HAP-1 (cell line): ENCODE results near the gene SERPIND1.

ENCODE experiments used
- DNase-seq, 2 experiments: peaks; one replicate each; pipeline ENCODE4 v3.0.0-alpha.2; 2016 to 2020; ENCODE audit warnings: low spot score in 2 of 2
- H3K27me3 ChIP-seq: fragments of 250-450 bp; sonication (Bioruptor Pico); 2 replicates; pipeline ENCODE4 v1.5.1; 2020; ENCODE audit warnings: low read depth, mild to moderate bottlenecking, moderate library complexity
- H3K36me3 ChIP-seq: fragments of 250-450 bp; sonication (Bioruptor Pico); replicated peaks from 2 replicates; pipeline ENCODE4 v1.5.1; 2020; ENCODE audit warnings: mild to moderate bottlenecking
- H3K4me1 ChIP-seq: fragments of 250-450 bp; sonication (Bioruptor Pico); 2 replicates; pipeline ENCODE4 v1.5.1; 2020; ENCODE audit warnings: mild to moderate bottlenecking
- H3K4me3 ChIP-seq: fragments of 250-450 bp; sonication (Bioruptor Pico); 2 replicates; pipeline ENCODE4 v1.5.1; 2020; ENCODE audit warnings: mild to moderate bottlenecking, moderate library complexity
- H3K9me3 ChIP-seq: fragments of 250-450 bp; sonication (Bioruptor Pico); 2 replicates; pipeline ENCODE4 v1.5.1; 2020; ENCODE audit warnings: mild to moderate bottlenecking, moderate library complexity
- in situ Hi-C: fragments of 300-500 bp; cut with MboI; formaldehyde crosslinking; loops from 3 replicates; pipeline ENCODE4 v1.14.3; 2020; ENCODE audit warnings: low sequenced_read_pairs, inconsistent platforms, mixed read lengths

SERPIND1 gene

GRCh38 chr22:20775342-20775895 is 1.5 kb downstream of the SERPIND1 start:
- Histone ChIP-seq H3K9me3 (no peaks in the 10 kb centered on the region), H3K4me3 (no peak overlapping the region), H3K4me1 (no peaks in the 10 kb centered on the region), H3K27me3 (no peaks in the 10 kb centered on the region), H3K36me3 (no peaks in the 10 kb centered on the region)
- DNase-seq: no peak
- in situ Hi-C loops: no loop called here

- no peaks in the 10 kb centered on the region for H3K9me3 ChIP-seq
- no peaks in the 10 kb centered on the region for H3K36me3 ChIP-seq
- no peak overlapping the region for H3K4me3 ChIP-seq
- no peak for DNase-seq
- in situ Hi-C loops: no loop called here
- no peaks in the 10 kb centered on the region for H3K27me3 ChIP-seq
- H3K4me1 ChIP-seq: no peaks in the 10 kb centered on the region
Observed at GRCh38 chr22:20776624-20777405, 2.9 kb downstream of the SERPIND1 start.

- Histone ChIP-seq H3K4me1 (no peaks in the 10 kb centered on the region), H3K9me3 (no peaks in the 10 kb centered on the region), H3K4me3 (no peak overlapping the region), H3K36me3 (no peaks in the 10 kb centered on the region), H3K27me3 (no peaks in the 10 kb centered on the region)
- in situ Hi-C loops: no loop called here
- no peak for DNase-seq
Observed at GRCh38 chr22:20777420-20778177, 3.7 kb downstream of the SERPIND1 start.

GRCh38 chr22:20779014-20779817 is 5.3 kb downstream of the SERPIND1 start:
- no peaks in the 10 kb centered on the region for H3K36me3 ChIP-seq
- DNase-seq: no peak
- no peaks in the 10 kb centered on the region for H3K9me3 ChIP-seq
- H3K27me3 ChIP-seq: no peaks in the 10 kb centered on the region
- H3K4me1 ChIP-seq: no peaks in the 10 kb centered on the region
- H3K4me3 ChIP-seq: no peak overlapping the region
- in situ Hi-C loops: no loop called here

- Histone ChIP-seq H3K4me3 (no peak overlapping the region), H3K9me3 (no peaks in the 10 kb centered on the region), H3K4me1 (no peaks in the 10 kb centered on the region), H3K36me3 (no peaks in the 10 kb centered on the region), H3K27me3 (no peaks in the 10 kb centered on the region)
- no peak for DNase-seq
- in situ Hi-C loops: no loop called here
Observed at GRCh38 chr22:20779818-20780158, 5.9 kb downstream of the SERPIND1 start.

GRCh38 chr22:20781272-20781990 is 7.5 kb downstream of the SERPIND1 start:
- no peaks in the 10 kb centered on the region for H3K27me3 ChIP-seq
- in situ Hi-C loops: no loop called here
- H3K4me3 ChIP-seq: no peak overlapping the region
- H3K4me1 ChIP-seq: no peaks in the 10 kb centered on the region
- H3K36me3 ChIP-seq: no peaks in the 10 kb centered on the region
- H3K9me3 ChIP-seq: no peaks in the 10 kb centered on the region
- DNase-seq: no peak

GRCh38 chr22:20782083-20782482 is 8.2 kb downstream of the SERPIND1 start:
- DNase-seq: no peak
- Histone ChIP-seq H3K4me1 (no peaks in the 10 kb centered on the region), H3K4me3 (no peak overlapping the region), H3K36me3 (no peaks in the 10 kb centered on the region), H3K9me3 (no peaks in the 10 kb centered on the region), H3K27me3 (no peaks in the 10 kb centered on the region)
- in situ Hi-C loops: no loop called here

GRCh38 chr22:20782596-20783299 is 8.8 kb downstream of the SERPIND1 start:
- in situ Hi-C loops: no loop called here
- no peaks in the 10 kb centered on the region for H3K4me1 ChIP-seq
- H3K4me3 ChIP-seq: no peak overlapping the region
- H3K27me3 ChIP-seq: no peaks in the 10 kb centered on the region
- no peak for DNase-seq
- H3K36me3 ChIP-seq: peaks cover under 1% of the 10 kb centered on the region; the same call in 1 of the 2 replicates
- H3K9me3 ChIP-seq: no peaks in the 10 kb centered on the region

- no peak for DNase-seq
- no peaks in the 10 kb centered on the region for H3K9me3 ChIP-seq
- H3K36me3 ChIP-seq: peaks cover 3% of the 10 kb centered on the region; the same call in 1 of the 2 replicates
- no peak overlapping the region for H3K4me3 ChIP-seq
- in situ Hi-C loops: no loop called here
- no peaks in the 10 kb centered on the region for H3K27me3 ChIP-seq
- H3K4me1 ChIP-seq: no peaks in the 10 kb centered on the region
Observed at GRCh38 chr22:20783300-20783673, 9.4 kb downstream of the SERPIND1 start.

GRCh38 chr22:20783844-20784723 is 10.2 kb downstream of the SERPIND1 start:
- peak; percentile 41 to 60 for DNase-seq
- in situ Hi-C loops: no loop called here
- H3K36me3 ChIP-seq: peaks cover 8% of the 10 kb centered on the region; the same call in 1 of the 2 replicates
- no peaks in the 10 kb centered on the region for H3K27me3 ChIP-seq
- no peak overlapping the region for H3K4me3 ChIP-seq
- H3K4me1 ChIP-seq: no peaks in the 10 kb centered on the region
- H3K9me3 ChIP-seq: no peaks in the 10 kb centered on the region

- H3K27me3 ChIP-seq: no peaks in the 10 kb centered on the region
- in situ Hi-C loops: no loop called here
- no peak for DNase-seq
- H3K9me3 ChIP-seq: no peaks in the 10 kb centered on the region
- no peak overlapping the region for H3K4me3 ChIP-seq
- H3K36me3 ChIP-seq: peaks cover 14% of the 10 kb centered on the region; the same call in 1 of the 2 replicates
- H3K4me1 ChIP-seq: no peaks in the 10 kb centered on the region
Observed at GRCh38 chr22:20785415-20785814, 11.5 kb downstream of the SERPIND1 start.

- peaks cover 16% of the 10 kb centered on the region; the same call in 1 of the 2 replicates for H3K36me3 ChIP-seq
- in situ Hi-C loops: no loop called here
Observed at GRCh38 chr22:20786048-20786447, 12.1 kb downstream of the SERPIND1 start.

More at GRCh38 chr22:20786048-20786447, 12.1 kb downstream of the SERPIND1 start:
- Histone ChIP-seq H3K4me1 (no peaks in the 10 kb centered on the region), H3K27me3 (no peaks in the 10 kb centered on the region), H3K4me3 (no peak overlapping the region), H3K9me3 (no peaks in the 10 kb centered on the region)
- no peak for DNase-seq
